Effector memory CD8-positive, alpha-beta T cell (primary cell): ENCODE measurements around the gene FMN1.
"Not testable (repeated sequence)": the region's sequence is repeated elsewhere in the genome, so short reads cannot be mapped to it uniquely, and the experiment has no call there.

Experiments
- ATAC-seq: fragments of 150-1000 bp; cut with Tn5 transposase; replicated peaks from 2 replicates; pipeline ENCODE4 v1.10.0; 2021; ENCODE audit warnings: mild to moderate bottlenecking, moderate library complexity
- DNase-seq, 3 experiments: peaks; one replicate each; pipeline ENCODE4 v3.0.0; 2021
- H3K27ac Mint-ChIP-seq, 2 donors: one replicate each; pipeline ENCODE4 v1.8.0; 2022; ENCODE audit warnings: mild to moderate bottlenecking in 2 of 2, mixed read lengths in 2 of 2, moderate library complexity in 2 of 2
- H3K27me3 Mint-ChIP-seq, 2 donors: one replicate each; pipeline ENCODE4 v1.8.0; 2022; ENCODE audit warnings: mixed read lengths in 2 of 2
- H3K36me3 Mint-ChIP-seq: one replicate; pipeline ENCODE4 v1.8.0; 2022; ENCODE audit warnings: mild to moderate bottlenecking, moderate library complexity, mixed read lengths; ENCODE audit not compliant: insufficient read depth
- H3K4me1 Mint-ChIP-seq, 2 donors: one replicate each; pipeline ENCODE4 v1.8.0; 2022; ENCODE audit warnings: low read depth in 2 of 2, mixed read lengths in 2 of 2
- H3K4me3 Mint-ChIP-seq, 2 donors: one replicate each; pipeline ENCODE4 v1.8.0; 2022; ENCODE audit warnings: mild to moderate bottlenecking in 2 of 2, mixed read lengths in 2 of 2, moderate library complexity in 2 of 2
- H3K9me3 Mint-ChIP-seq, 2 donors: one replicate each; pipeline ENCODE4 v1.8.0; 2022; ENCODE audit warnings: mixed read lengths in 2 of 2

FMN1 gene

GRCh38 chr15:32951736-32952464 is 242.6 kb downstream of the FMN1 start:
- no peak for ATAC-seq
- Mint-ChIP-seq H3K27ac (no peak overlapping the region), H3K4me1 (no peaks in the 10 kb centered on the region), H3K27me3 (peaks cover 0 to 5% of the 10 kb centered on the region in 2 donors), H3K9me3 (peaks cover 0 to 2% of the 10 kb centered on the region in 2 donors), H3K36me3 (no peaks in the 10 kb centered on the region), H3K4me3 (no peak overlapping the region)
- no peak for DNase-seq

GRCh38 chr15:32950051-32950450 is 244.5 kb downstream of the FMN1 start:
- not testable (repeated sequence) for H3K4me3 Mint-ChIP-seq, ATAC-seq, H3K9me3 Mint-ChIP-seq, H3K36me3 Mint-ChIP-seq, DNase-seq, H3K27me3 Mint-ChIP-seq, H3K27ac Mint-ChIP-seq, H3K4me1 Mint-ChIP-seq

GRCh38 chr15:32946210-32946609 is 248.3 kb downstream of the FMN1 start:
- Mint-ChIP-seq H3K9me3 (peaks cover 0 to 2% of the 10 kb centered on the region in 2 donors), H3K27me3 (peaks cover 0 to 5% of the 10 kb centered on the region in 2 donors), H3K36me3 (no peaks in the 10 kb centered on the region), H3K4me3 (no peak overlapping the region), H3K4me1 (no peaks in the 10 kb centered on the region), H3K27ac (no peak overlapping the region)
- no peak for ATAC-seq
- no peak for DNase-seq

- DNase-seq = no peak
- H3K4me3 Mint-ChIP-seq = no peak overlapping the region
- H3K9me3 Mint-ChIP-seq = no peaks in the 10 kb centered on the region
- no peak for ATAC-seq
- H3K27me3 Mint-ChIP-seq = peaks cover 0 to 4% of the 10 kb centered on the region in 2 donors
- no peaks in the 10 kb centered on the region for H3K4me1 Mint-ChIP-seq
- no peak overlapping the region for H3K27ac Mint-ChIP-seq
- H3K36me3 Mint-ChIP-seq = no peaks in the 10 kb centered on the region
Measured at GRCh38 chr15:32944431-32944830, 250.1 kb downstream of the FMN1 start.

GRCh38 chr15:32943711-32944110 is 250.8 kb downstream of the FMN1 start:
- H3K9me3 Mint-ChIP-seq = no peaks in the 10 kb centered on the region
- ATAC-seq (no peak), DNase-seq (no peak)
- H3K27me3 Mint-ChIP-seq = no peaks in the 10 kb centered on the region
- H3K4me3 Mint-ChIP-seq = no peak overlapping the region
- H3K27ac Mint-ChIP-seq = no peak overlapping the region
- no peaks in the 10 kb centered on the region for H3K36me3 Mint-ChIP-seq
- no peaks in the 10 kb centered on the region for H3K4me1 Mint-ChIP-seq

- Mint-ChIP-seq H3K27ac (no peak overlapping the region), H3K36me3 (no peaks in the 10 kb centered on the region), H3K4me1 (no peaks in the 10 kb centered on the region), H3K27me3 (peaks cover 0 to 8% of the 10 kb centered on the region in 2 donors), H3K9me3 (no peaks in the 10 kb centered on the region), H3K4me3 (no peak overlapping the region)
- ATAC-seq (no peak), DNase-seq (no peak)
Measured at GRCh38 chr15:32942401-32942841, 252.1 kb downstream of the FMN1 start.

- Mint-ChIP-seq H3K4me1 (no peaks in the 10 kb centered on the region), H3K4me3 (no peak overlapping the region), H3K27me3 (peaks cover 0 to 14% of the 10 kb centered on the region in 2 donors), H3K27ac (no peak overlapping the region), H3K36me3 (no peaks in the 10 kb centered on the region), H3K9me3 (no peaks in the 10 kb centered on the region)
- DNase-seq = no peak
- ATAC-seq = no peak
Measured at GRCh38 chr15:32941823-32942222, 252.7 kb downstream of the FMN1 start.

- Mint-ChIP-seq H3K27me3 (peaks cover 0 to 32% of the 10 kb centered on the region in 2 donors), H3K4me3 (no peak overlapping the region), H3K9me3 (peaks cover 0 to 11% of the 10 kb centered on the region in 2 donors), H3K36me3 (no peaks in the 10 kb centered on the region), H3K4me1 (no peaks in the 10 kb centered on the region), H3K27ac (no peak overlapping the region)
- DNase-seq (no peak), ATAC-seq (no peak)
Measured at GRCh38 chr15:32936976-32937375, 257.5 kb downstream of the FMN1 start.

- H3K9me3 Mint-ChIP-seq = peaks cover 0 to 15% of the 10 kb centered on the region in 2 donors
- no peaks in the 10 kb centered on the region for H3K36me3 Mint-ChIP-seq
- no peak overlapping the region for H3K27ac Mint-ChIP-seq
- DNase-seq (no peak), ATAC-seq (no peak)
- no peaks in the 10 kb centered on the region for H3K4me1 Mint-ChIP-seq
- H3K27me3 Mint-ChIP-seq = peaks cover 0 to 32% of the 10 kb centered on the region in 2 donors
- H3K4me3 Mint-ChIP-seq = no peak overlapping the region
Measured at GRCh38 chr15:32936283-32936918, 258.1 kb downstream of the FMN1 start.

- H3K9me3 Mint-ChIP-seq = peaks cover 0 to 18% of the 10 kb centered on the region in 2 donors
- H3K27me3 Mint-ChIP-seq = peaks cover 0 to 32% of the 10 kb centered on the region in 2 donors
- no peaks in the 10 kb centered on the region for H3K36me3 Mint-ChIP-seq
- ATAC-seq = no peak
- H3K4me1 Mint-ChIP-seq = no peaks in the 10 kb centered on the region
- no peak overlapping the region for H3K4me3 Mint-ChIP-seq
- DNase-seq = no peak
- no peak overlapping the region for H3K27ac Mint-ChIP-seq
Measured at GRCh38 chr15:32935139-32935538, 259.4 kb downstream of the FMN1 start.

- Mint-ChIP-seq H3K9me3 (peaks cover 0 to 18% of the 10 kb centered on the region in 2 donors), H3K27me3 (peaks cover 0 to 32% of the 10 kb centered on the region in 2 donors), H3K4me1 (no peaks in the 10 kb centered on the region), H3K4me3 (no peak overlapping the region), H3K27ac (no peak overlapping the region), H3K36me3 (no peaks in the 10 kb centered on the region)
- ATAC-seq (no peak), DNase-seq (no peak)
Measured at GRCh38 chr15:32933236-32933635, 261.3 kb downstream of the FMN1 start.

GRCh38 chr15:32928876-32929275 is 265.6 kb downstream of the FMN1 start:
- no peak for DNase-seq
- no peaks in the 10 kb centered on the region for H3K36me3 Mint-ChIP-seq
- no peak overlapping the region for H3K27ac Mint-ChIP-seq
- no peak for ATAC-seq
- H3K4me3 Mint-ChIP-seq = no peak overlapping the region
- H3K27me3 Mint-ChIP-seq = no peaks in the 10 kb centered on the region
- H3K4me1 Mint-ChIP-seq = no peaks in the 10 kb centered on the region
- peaks cover 0 to 7% of the 10 kb centered on the region in 2 donors for H3K9me3 Mint-ChIP-seq

- Mint-ChIP-seq H3K36me3 (no peaks in the 10 kb centered on the region), H3K27me3 (no peaks in the 10 kb centered on the region), H3K4me3 (no peak overlapping the region), H3K4me1 (no peaks in the 10 kb centered on the region), H3K27ac (no peak overlapping the region), H3K9me3 (peaks cover 0 to 7% of the 10 kb centered on the region in 2 donors)
- DNase-seq (no peak), ATAC-seq (no peak)
Measured at GRCh38 chr15:32927124-32927523, 267.4 kb downstream of the FMN1 start.

GRCh38 chr15:32923176-32923575 is 271.3 kb downstream of the FMN1 start:
- ATAC-seq (no peak), DNase-seq (no peak)
- Mint-ChIP-seq H3K9me3 (no peaks in the 10 kb centered on the region), H3K27ac (no peak overlapping the region), H3K27me3 (no peaks in the 10 kb centered on the region), H3K4me3 (no peak overlapping the region), H3K4me1 (no peaks in the 10 kb centered on the region), H3K36me3 (peaks cover 3% of the 10 kb centered on the region)
